HUES48 (cell line): ENCODE results near the gene GATD1.

Source experiments
- H3K27ac ChIP-seq: one replicate; pipeline ENCODE4 v1.7.0; 2013; ENCODE audit warnings: low read depth, low read length, inconsistent platforms
- H3K27me3 ChIP-seq: 2 replicates; pipeline ENCODE4 v1.6.1; 2013; ENCODE audit warnings: mild to moderate bottlenecking, low read length; ENCODE audit not compliant: control insufficient read depth, insufficient read depth
- H3K36me3 ChIP-seq: 2 replicates; pipeline ENCODE4 v1.6.1; 2013; ENCODE audit warnings: low read length; ENCODE audit not compliant: control insufficient read depth, insufficient read depth
- H3K4me1 ChIP-seq: 2 replicates; pipeline ENCODE4 v1.6.1; 2013; ENCODE audit warnings: mild to moderate bottlenecking, low read length; ENCODE audit not compliant: control insufficient read depth, insufficient read depth
- H3K4me3 ChIP-seq: 2 replicates; pipeline ENCODE4 v1.5.1; 2013; ENCODE audit warnings: mild to moderate bottlenecking, low read depth, low read length
- H3K9ac ChIP-seq: 2 replicates; pipeline ENCODE4 v1.6.1; 2013; ENCODE audit warnings: mild to moderate bottlenecking, low read depth, low read length, moderate library complexity
- H3K9me3 ChIP-seq: 2 replicates; pipeline ENCODE4 v1.6.1; 2013; ENCODE audit warnings: low read length; ENCODE audit not compliant: control insufficient read depth, insufficient read depth

Gene GATD1

DNA sequence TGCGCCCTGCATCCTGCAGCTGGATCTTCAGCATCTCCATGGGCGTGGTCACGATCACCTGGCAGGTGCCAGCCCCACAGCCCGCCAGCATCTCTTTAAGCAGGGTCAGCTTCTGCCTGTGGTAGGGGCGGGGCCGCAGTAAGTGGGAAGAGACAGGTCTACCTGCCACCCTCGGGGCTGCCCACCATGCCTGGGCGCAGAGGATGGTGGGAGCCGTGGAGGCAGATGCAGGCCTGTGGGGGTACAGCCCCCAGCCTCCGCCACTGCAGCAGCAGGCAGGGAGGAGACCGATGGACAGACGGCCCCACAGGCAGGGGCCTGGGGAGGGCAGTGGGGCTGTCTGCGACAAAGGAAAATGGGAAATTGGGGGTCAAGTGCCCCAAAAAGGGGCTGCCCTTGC, 15.6 kb upstream of the GATD1 start:
- no peaks in the 10 kb centered on the region for H3K9me3 ChIP-seq
- H3K9ac ChIP-seq: no peak overlapping the region
- no peak overlapping the region for H3K27ac ChIP-seq
- peaks cover 28% of the 10 kb centered on the region for H3K36me3 ChIP-seq
- no peaks in the 10 kb centered on the region for H3K27me3 ChIP-seq
- H3K4me3 ChIP-seq: no peak overlapping the region
- H3K4me1 ChIP-seq: peaks cover 18% of the 10 kb centered on the region

DNA sequence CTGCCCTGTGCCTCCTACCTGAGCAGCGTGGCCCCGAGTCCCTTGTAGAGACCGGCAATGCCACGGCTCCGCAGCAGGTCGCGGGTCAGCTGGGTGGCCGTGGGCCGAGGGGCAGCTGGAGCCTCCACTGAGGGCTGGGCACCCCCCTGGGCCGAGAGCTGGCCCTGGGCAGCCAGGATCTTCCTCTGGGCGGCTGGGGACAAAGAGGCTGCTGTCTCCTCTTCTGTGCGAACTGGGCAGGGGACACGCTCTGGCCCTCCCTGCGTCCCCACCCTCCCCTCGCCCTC, 15.2 kb upstream of the GATD1 start:
- no peaks in the 10 kb centered on the region for H3K9me3 ChIP-seq
- no peaks in the 10 kb centered on the region for H3K27me3 ChIP-seq
- peaks cover 18% of the 10 kb centered on the region for H3K4me1 ChIP-seq
- no peak overlapping the region for H3K9ac ChIP-seq
- no peak overlapping the region for H3K4me3 ChIP-seq
- H3K27ac ChIP-seq: no peak overlapping the region
- peaks cover 28% of the 10 kb centered on the region for H3K36me3 ChIP-seq

DNA sequence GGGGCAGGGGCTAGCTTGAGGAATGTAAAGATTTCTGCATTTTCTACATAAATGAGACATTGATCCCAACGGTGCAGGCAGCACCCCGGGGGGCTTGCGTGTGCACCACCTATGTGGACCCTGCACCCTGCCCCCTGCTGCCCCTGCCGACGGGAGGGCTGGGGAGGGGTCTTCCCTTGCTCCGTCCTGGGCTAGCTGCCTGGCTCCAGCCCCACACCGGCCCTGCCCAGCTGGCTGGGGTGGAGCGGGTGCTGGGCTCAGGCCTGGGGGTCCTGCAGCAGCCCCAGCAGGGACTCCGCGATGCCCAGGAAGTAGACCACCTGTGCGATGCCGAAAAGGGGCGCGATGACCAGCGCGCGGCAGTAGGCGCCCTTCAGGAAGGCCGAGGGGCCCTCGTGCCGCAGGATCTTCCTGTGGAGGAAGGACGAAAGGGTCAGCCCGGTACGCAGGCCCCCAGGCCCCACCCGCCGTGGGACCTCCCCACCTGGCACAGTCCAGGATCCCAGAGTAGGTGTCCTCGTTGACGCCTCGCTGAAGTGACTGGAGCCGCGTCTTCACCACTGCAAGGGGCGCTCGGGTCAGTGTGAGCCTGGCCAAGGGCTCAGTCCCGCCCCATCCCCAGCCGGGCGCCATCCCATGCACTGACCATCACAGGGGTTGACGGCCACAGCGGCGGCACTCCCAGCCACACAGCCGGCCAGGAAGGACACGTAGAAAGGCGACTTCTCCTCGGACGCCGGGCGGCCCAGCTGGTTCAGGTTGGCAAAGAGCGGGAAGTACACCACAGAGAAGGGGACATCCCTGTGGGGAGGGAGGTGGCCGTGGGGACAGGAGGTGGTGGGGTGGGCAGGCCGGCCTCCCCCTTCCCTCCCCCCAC, 14.6 kb upstream of the GATD1 start:
- Histone ChIP-seq H3K9ac (no peak overlapping the region), H3K27ac (no peak overlapping the region), H3K36me3 (peaks cover 28% of the 10 kb centered on the region), H3K9me3 (no peaks in the 10 kb centered on the region), H3K27me3 (no peaks in the 10 kb centered on the region), H3K4me3 (no peak overlapping the region), H3K4me1 (peaks cover 15% of the 10 kb centered on the region)

DNA sequence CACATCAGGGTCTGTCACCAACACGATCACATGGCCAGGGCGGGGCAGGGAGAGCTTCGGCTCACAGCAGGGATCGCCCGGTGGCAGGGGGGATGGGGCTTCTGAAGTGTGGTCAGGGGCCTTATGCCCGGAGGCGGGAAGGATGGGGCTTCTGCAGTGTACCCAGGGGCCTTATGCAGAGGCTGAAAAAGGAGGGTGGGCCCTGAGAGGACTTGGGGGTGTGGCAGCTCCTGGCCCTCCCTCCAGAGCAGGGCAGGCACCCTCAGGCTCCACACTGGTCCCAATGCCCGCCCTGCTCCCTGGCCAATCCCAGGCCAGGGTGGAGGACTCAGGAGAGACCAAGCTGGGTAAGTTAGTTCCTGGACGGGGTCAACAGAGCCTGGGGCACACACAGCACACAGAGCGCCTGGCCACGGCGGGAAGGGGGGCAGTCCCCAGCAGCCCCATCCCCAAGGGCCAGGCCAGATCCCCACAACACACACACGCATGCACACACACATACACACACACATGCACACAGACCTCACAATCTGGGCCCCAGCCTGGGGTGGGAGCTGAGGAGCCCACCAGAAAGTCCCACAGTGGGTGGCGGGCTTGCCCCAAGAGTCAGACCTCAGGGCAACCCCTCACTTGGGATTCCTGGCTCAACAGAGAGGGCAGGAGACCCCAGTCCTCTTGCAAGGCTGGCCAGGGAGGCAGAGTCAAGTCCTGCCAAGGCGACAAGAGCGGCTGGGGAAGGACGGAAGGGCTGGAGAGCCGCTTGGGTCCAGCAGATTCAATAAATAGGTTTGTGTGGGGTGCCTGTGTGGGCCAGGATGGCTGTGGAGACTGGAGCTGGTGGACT, 13.7 kb upstream of the GATD1 start:
- Histone ChIP-seq H3K27me3 (no peaks in the 10 kb centered on the region), H3K9me3 (no peaks in the 10 kb centered on the region), H3K4me1 (peaks cover 8% of the 10 kb centered on the region), H3K36me3 (peaks cover 28% of the 10 kb centered on the region), H3K27ac (no peak overlapping the region), H3K4me3 (no peak overlapping the region), H3K9ac (no peak overlapping the region)

DNA sequence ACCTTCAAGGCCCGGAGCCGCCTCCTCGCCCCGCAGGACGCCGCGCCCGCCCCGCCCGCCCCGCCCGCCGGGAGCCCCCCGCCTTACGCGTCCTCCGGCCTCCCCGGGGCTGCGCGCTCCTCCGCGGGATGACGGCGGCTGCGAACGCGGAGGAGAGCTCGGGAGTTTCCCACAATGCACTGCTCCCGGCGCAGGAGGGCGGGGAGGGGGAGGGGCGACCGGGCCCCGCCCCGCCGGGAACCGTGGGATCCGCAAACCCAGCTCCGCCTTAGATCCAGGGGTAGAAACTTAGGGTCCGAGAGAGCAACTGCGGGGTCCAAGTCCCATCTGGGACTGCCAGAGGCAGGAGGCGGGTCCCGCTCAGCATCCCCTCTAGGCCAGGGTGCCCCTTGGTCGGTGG, 12.7 kb upstream of the GATD1 start, which contains the start of gene CEND1:
Gene CEND1 (minus strand): TSS at position 148 of the 400 bp plus-strand sequence. CDS start 1,514 bp downstream, outside the sequence.
- Histone ChIP-seq H3K4me3 (peak within 1 kb of the TSS; percentile 37; the same call in 1 of the 2 replicates), H3K4me1 (peaks cover 4% of the 10 kb centered on the region; the same call in 1 of the 2 replicates), H3K36me3 (peaks cover 28% of the 10 kb centered on the region), H3K9me3 (no peaks in the 10 kb centered on the region), H3K9ac (no peak within 1 kb of the TSS), H3K27me3 (no peaks in the 10 kb centered on the region), H3K27ac (no peak within 1 kb of the TSS)

DNA sequence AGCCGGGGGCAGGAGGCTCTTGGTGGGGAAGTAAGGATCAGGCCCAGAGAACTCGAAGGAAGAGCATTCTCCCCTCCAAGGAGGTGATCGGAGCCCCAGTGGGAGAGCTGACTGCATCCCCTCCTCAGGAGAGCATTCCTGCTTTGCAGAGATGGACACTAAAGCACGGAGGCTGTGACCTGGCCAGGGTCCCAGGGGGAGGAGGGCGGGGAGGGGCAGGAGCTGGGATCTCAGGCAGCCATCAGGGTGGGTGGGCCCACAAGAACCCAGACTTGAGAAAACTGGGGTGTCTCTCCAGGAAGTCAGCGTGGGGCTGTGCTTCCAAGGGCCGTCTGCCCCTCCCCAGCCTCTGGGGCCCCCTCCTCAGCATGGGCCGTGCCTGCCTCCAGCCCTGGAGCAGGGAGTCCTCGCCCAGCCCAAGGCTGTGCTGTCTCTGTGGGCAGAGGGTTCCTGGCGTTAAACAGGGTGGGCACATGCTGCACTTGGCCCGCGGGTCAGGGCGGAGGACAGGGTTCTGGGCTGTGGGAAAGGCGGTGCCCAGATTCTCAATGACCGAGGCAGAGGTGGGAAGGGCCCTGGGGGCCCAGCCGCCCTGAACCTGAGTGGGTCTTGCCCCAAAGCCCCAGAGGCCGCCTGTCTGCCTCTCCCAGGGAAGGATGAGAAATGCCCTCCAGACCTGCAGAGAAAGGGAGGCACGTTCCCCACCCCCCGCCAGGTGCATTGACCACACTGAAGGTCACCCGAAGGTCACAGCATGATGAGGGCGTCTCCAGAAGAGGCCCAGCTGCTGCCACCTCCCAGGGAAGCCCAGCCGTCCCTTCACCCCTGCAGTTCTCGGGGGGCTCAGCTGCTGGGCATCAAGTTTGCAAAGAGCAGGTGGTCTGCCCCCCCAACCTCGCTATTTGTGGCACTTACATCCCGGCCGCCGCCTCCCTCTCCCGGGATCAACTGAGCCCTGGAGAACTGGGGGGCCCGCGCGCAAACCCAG, 12.0 kb upstream of the GATD1 start:
- Histone ChIP-seq H3K4me3 (peak overlapping the region; percentile 37; the same call in 1 of the 2 replicates), H3K4me1 (peaks cover 4% of the 10 kb centered on the region; the same call in 1 of the 2 replicates), H3K36me3 (peaks cover 23% of the 10 kb centered on the region), H3K9me3 (no peaks in the 10 kb centered on the region), H3K27me3 (no peaks in the 10 kb centered on the region), H3K9ac (no peak overlapping the region), H3K27ac (no peak overlapping the region)

DNA sequence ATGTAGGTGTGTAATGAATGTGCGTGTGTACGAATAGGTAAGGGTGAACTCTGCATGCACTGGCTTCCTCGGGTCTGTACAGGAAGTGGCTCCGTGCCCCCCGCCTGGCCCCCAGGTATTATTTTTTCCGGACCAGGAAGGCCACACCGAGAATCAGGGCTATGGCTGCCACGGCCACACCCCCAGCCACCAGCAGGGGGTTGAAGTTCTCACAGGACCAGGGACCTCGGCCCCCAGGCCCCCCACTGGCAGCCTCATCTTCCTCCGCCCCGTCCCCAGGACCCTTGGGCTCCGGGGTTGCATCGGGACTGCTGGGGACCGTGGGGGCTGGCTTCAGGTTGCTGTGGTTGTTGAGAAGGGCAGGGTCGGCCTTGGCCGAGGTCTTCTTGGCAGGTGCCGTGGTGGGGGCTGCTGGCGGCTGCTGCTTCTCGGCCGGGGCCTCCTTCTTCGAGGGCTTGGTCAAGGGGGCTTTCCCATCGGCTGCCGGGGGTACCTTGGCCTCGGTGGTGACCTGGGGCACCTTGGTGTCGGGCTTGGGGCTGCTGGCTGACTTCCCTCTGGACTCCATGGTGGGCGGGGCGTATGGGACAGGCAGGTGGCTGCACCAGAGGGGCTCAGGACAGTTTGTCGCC, 10.8 kb upstream of the GATD1 start:
- no peak overlapping the region for H3K9ac ChIP-seq
- peaks cover 7% of the 10 kb centered on the region for H3K4me1 ChIP-seq
- H3K27ac ChIP-seq: no peak overlapping the region
- peaks cover 13% of the 10 kb centered on the region for H3K36me3 ChIP-seq
- H3K9me3 ChIP-seq: no peaks in the 10 kb centered on the region
- no peaks in the 10 kb centered on the region for H3K27me3 ChIP-seq
- no peak overlapping the region for H3K4me3 ChIP-seq

DNA sequence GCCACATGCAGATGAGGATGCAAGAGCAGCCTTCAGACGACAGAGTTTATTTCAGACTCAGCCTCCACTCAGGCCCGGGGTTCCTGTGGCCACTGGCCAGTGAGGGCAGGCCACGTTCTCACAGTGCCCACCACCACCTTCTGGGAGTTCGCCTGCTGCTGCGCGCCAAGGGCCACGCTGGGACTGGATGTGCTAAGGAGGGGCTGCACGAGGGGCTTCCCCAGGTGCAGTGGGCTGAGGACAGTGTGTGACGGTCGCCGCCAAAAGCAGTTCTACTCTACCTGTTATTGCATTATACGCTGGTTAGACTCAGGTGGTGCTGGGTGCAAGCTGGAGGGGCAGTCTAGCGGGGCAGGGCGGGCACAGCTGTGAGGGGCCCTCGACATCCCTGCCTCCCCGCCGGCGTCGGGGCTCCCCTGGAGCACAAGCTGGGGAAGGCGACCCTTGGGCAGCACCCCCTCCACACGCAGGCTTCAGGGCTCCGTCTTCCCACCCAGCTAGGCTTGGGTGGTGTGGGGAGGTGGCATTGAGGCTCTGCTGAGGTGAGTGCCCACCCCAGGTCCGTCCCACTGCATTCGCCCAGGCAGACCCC, 9.9 kb upstream of the GATD1 start:
- Histone ChIP-seq H3K27ac (no peak overlapping the region), H3K27me3 (no peaks in the 10 kb centered on the region), H3K36me3 (peaks cover 8% of the 10 kb centered on the region), H3K4me1 (peaks cover 15% of the 10 kb centered on the region), H3K4me3 (no peak overlapping the region), H3K9ac (no peak overlapping the region), H3K9me3 (no peaks in the 10 kb centered on the region)

DNA sequence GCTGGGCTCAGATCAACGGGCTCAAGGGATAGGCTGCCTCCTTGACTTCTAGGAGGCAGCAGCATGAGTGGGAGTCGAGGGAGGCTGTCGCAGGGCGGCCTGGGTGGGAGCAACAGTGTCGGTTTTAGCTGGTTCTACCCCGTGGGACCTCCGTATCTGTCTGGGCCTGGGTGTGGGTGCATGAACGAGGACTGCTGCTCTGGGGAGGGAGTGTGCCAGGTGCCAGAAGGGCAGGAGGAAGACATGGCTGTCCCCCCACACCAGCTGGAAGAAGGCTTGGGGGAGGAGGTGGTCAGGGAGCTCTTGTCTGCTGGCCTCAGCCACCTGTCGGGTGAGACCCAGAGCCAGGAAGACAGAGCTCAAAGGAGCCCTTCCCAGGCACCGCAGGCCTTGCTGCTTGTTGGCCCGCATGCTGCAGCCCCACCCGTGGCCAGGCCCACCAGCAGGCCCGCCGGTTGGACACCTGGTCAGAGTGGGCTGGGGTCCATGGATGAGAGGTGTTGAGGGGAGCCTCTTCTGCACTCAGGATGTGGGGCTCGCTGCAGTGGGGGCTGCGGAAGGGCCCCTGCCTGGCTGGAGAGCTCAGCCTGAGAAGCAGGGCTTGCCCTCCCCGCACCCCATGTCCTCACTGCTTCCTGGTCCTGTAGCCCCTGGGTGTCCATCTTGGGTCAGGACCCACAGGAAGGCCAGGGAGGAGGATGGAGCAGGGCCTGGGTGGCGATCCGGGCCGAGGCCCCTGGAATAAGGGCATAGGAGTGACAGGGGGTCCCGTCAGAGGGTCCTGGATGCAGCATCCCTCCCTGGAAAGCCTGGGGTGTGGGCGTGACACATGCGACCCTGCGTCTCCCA, 9.2 kb upstream of the GATD1 start:
- H3K36me3 ChIP-seq: peaks cover under 1% of the 10 kb centered on the region; the same call in 1 of the 2 replicates
- H3K4me1 ChIP-seq: peaks cover 15% of the 10 kb centered on the region
- no peak overlapping the region for H3K27ac ChIP-seq
- no peak overlapping the region for H3K9ac ChIP-seq
- no peak overlapping the region for H3K4me3 ChIP-seq
- no peaks in the 10 kb centered on the region for H3K9me3 ChIP-seq
- no peaks in the 10 kb centered on the region for H3K27me3 ChIP-seq
